AG08396 (cell line): ENCODE data around the gene CCNE1.
A peak's percentile ranks its signal among the peaks of the same experiment; 100 is the strongest.
"Not testable (repeated sequence)": the region's sequence is repeated elsewhere in the genome, so short reads cannot be mapped to it uniquely, and the experiment has no call there.

Experiments used
- DNase-seq: peaks from one replicate; pipeline ENCODE4 v3.0.0; 2012; ENCODE audit warnings: low spot score, mixed read lengths

The CCNE1 gene

GRCh38 chr19:29815231-29815630 lies 3.4 kb downstream of the CCNE1 start:
- DNase-seq: no peak

GRCh38 chr19:29817316-29817715 lies 5.5 kb downstream of the CCNE1 start:
- no peak for DNase-seq

GRCh38 chr19:29819300-29819699 lies 7.5 kb downstream of the CCNE1 start:
- no peak for DNase-seq

- no peak for DNase-seq
These were observed 8.2 kb downstream of the CCNE1 start for GRCh38 chr19:29819986-29820385.

GRCh38 chr19:29823581-29824330 lies 12.0 kb downstream of the CCNE1 start:
- DNase-seq: no peak

GRCh38 chr19:29825263-29825662 lies 13.5 kb downstream of the CCNE1 start:
- not testable (repeated sequence) for DNase-seq

GRCh38 chr19:29831041-29831548 lies 19.3 kb downstream of the CCNE1 start:
- no peak for DNase-seq

- no peak for DNase-seq
These were observed 19.9 kb downstream of the CCNE1 start for GRCh38 chr19:29831686-29832085.

GRCh38 chr19:29832801-29833200 lies 21.0 kb downstream of the CCNE1 start:
- DNase-seq: no peak

- DNase-seq: no peak
These were observed 21.9 kb downstream of the CCNE1 start for GRCh38 chr19:29833614-29834261.

GRCh38 chr19:29834991-29835846 lies 23.4 kb downstream of the CCNE1 start:
- no peak for DNase-seq

GRCh38 chr19:29836409-29836825 lies 24.6 kb downstream of the CCNE1 start:
- no peak for DNase-seq

GRCh38 chr19:29837448-29837981 lies 25.7 kb downstream of the CCNE1 start:
- no peak for DNase-seq

- no peak for DNase-seq
These were observed 26.2 kb downstream of the CCNE1 start for GRCh38 chr19:29837996-29838395.

- DNase-seq: no peak
These were observed 28.5 kb downstream of the CCNE1 start for GRCh38 chr19:29840066-29840950.

- DNase-seq: no peak
These were observed 29.4 kb downstream of the CCNE1 start for GRCh38 chr19:29841209-29841558.

GRCh38 chr19:29841559-29842367 lies 30.0 kb downstream of the CCNE1 start:
- peak; percentile 64 for DNase-seq

GRCh38 chr19:29842471-29843179 lies 30.8 kb downstream of the CCNE1 start:
- no peak for DNase-seq

- peak; percentile 22 for DNase-seq
These were observed 31.6 kb downstream of the CCNE1 start for GRCh38 chr19:29843180-29844051.
